ENCODE data around the gene CORO2B. TPM values are rescaled to one million over a fixed set of nuclear protein-coding genes. Genes with fewer than 3 reads are reported as not detected.

Gene CORO2B
- polyA plus RNA-seq, 1 of the 3 experiments (the other 2 are of a cell fraction): 3.6 TPM

DNA sequence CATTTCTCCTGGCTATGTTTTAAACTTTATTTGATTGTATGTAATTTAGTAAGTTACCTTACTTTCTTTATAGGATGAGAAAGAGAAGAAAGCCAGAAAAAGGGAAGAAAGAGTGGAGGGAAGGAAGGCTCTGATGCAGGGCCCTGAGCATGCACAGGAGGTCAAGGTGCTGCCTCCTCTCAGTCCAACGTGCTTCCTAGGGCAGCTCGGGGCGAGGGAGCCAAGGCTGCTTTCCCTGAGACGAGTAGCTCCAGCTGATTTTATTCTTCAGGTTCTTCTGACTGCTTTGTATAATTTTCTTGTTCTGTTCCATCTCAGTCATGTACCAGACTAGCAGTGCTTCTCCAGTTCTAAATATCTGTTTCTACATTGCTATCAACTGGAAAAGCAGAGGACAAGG lies 3.4 kb downstream of the CORO2B start:
- H3K79me2 ChIP-seq (ENCODE audit: insufficient read depth): peaks cover 3% of the 10 kb centered on the region; the same call in 1 of the 2 replicates
- H3K4me1 ChIP-seq (ENCODE audit: control insufficient read depth in 1 of 2, insufficient read depth in 2 of 2, low read depth in 1 of 2, low read length in 1 of 2): peaks cover 9 to 15% of the 10 kb centered on the region in 2 experiments; a peak in 3 of 4 replicates
- no peaks in the 10 kb centered on the region for H4K20me1 ChIP-seq (ENCODE audit: insufficient read depth)
- no peak overlapping the region for H3K9ac ChIP-seq
- no peak for DNase-seq
- ChIA-PET POLR2A (no interaction called here), CTCF (interaction anchor here (0.9 to 9.3 kb wide), 4 partner anchors 28 to 91 kb away, joined by 3 to 83 read pairs (median 3); no protein-coding TSS in a partner anchor)
- H3K4me3 ChIP-seq (ENCODE audit: low read depth in 2 of 2, low read length in 1 of 2): no peak overlapping the region
- WGBS (ENCODE audit: low lambda C conversion rate): 80% methylated on average over 4 of the region's 4 CpGs
- H3K27ac ChIP-seq (ENCODE audit: low read depth in 2 of 2, low read length in 1 of 2): no peak overlapping the region
- no peaks in the 10 kb centered on the region for H3K36me3 ChIP-seq (replicated peaks in 1 of 2; ENCODE audit: control insufficient read depth in 1 of 2, insufficient read depth in 2 of 2, low read length in 1 of 2)
- no peak overlapping the region for H3K4me2 ChIP-seq
- H3K9me2 ChIP-seq: no peaks in the 10 kb centered on the region
- H3K9me3 ChIP-seq: no peaks in the 10 kb centered on the region
- no peak overlapping the region for H2AFZ ChIP-seq (ENCODE audit: low read depth)
- TF ChIP-seq FOSL2 (IDR thresholded peaks at IDR 0.05; ENCODE audit: borderline replicate concordance, low read depth) (no peak), MXI1 (IDR thresholded peaks at IDR 0.05; ENCODE audit: low read depth, low read length) (no peak), MEF2A (IDR thresholded peaks at IDR 0.05; ENCODE audit: borderline replicate concordance, low read depth) (no peak)
- H3K27me3 ChIP-seq (ENCODE audit: insufficient read depth): no peaks in the 10 kb centered on the region
- H3F3A ChIP-seq (replicated peaks; ENCODE audit: insufficient read depth): peaks cover 19% of the 10 kb centered on the region

DNA sequence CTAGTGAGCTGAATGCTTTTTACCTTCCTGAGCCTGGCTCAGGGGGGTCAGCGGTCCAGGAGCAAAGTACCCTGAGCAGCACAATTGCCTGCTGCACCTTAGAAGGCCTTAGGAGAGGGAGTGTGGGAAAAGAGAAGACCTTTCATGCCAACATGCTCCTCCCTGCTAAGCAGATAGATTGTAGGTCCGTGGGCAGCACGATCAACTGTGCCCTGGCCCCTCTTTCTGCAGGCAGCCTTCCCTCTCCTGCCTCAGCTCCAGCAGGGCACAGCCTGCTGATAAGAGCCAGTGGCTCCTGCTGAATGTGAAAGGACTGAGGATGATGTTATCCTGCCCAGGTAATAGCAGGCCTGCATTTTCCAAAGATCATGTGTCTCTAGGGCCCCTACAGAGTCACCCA lies 4.1 kb downstream of the CORO2B start:
- H2AFZ ChIP-seq (ENCODE audit: low read depth): no peak overlapping the region
- DNase-seq: no peak
- CTCF ChIA-PET: interaction anchor here (1.0 to 1.2 kb wide), 2 partner anchors 29 to 68 kb away, joined by 3 read pairs; no protein-coding TSS in a partner anchor
- H4K20me1 ChIP-seq (ENCODE audit: insufficient read depth): no peaks in the 10 kb centered on the region
- peaks cover 19% of the 10 kb centered on the region for H3F3A ChIP-seq (replicated peaks; ENCODE audit: insufficient read depth)
- H3K4me1 ChIP-seq (ENCODE audit: control insufficient read depth in 1 of 2, insufficient read depth in 2 of 2, low read depth in 1 of 2, low read length in 1 of 2): peaks cover 8 to 15% of the 10 kb centered on the region in 2 experiments; a peak in 3 of 4 replicates
- POLR2A ChIA-PET: no interaction called here
- H3K9me3 ChIP-seq: no peaks in the 10 kb centered on the region
- no peaks in the 10 kb centered on the region for H3K27me3 ChIP-seq (ENCODE audit: insufficient read depth)
- no peak overlapping the region for H3K4me2 ChIP-seq
- H3K9ac ChIP-seq: no peak overlapping the region
- H3K9me2 ChIP-seq: no peaks in the 10 kb centered on the region
- 75% methylated on average over 2 of the region's 3 CpGs for WGBS (ENCODE audit: low lambda C conversion rate)
- peaks cover 3% of the 10 kb centered on the region; the same call in 1 of the 2 replicates for H3K79me2 ChIP-seq (ENCODE audit: insufficient read depth)
- no peaks in the 10 kb centered on the region for H3K36me3 ChIP-seq (replicated peaks in 1 of 2; ENCODE audit: control insufficient read depth in 1 of 2, insufficient read depth in 2 of 2, low read length in 1 of 2)
- TF ChIP-seq EZH2phosphoT487 (IDR thresholded peaks at IDR 0.05; ENCODE audit: borderline replicate concordance, low read depth) (no peak), MXI1 (IDR thresholded peaks at IDR 0.05; ENCODE audit: low read depth, low read length) (no peak), ELF1 (IDR thresholded peaks at IDR 0.05) (no peak), TEAD4 (IDR thresholded peaks at IDR 0.05; ENCODE audit: borderline replicate concordance, insufficient read depth) (no peak), TCF12 (IDR thresholded peaks at IDR 0.05) (no peak), NRF1 (IDR thresholded peaks at IDR 0.05; ENCODE audit: low read depth, low read length) (no peak), FOSL2 (IDR thresholded peaks at IDR 0.05; ENCODE audit: borderline replicate concordance, low read depth) (no peak), SMC3 (IDR thresholded peaks at IDR 0.05; ENCODE audit: low read depth, low read length) (no peak)
- TF ChIP-seq, protein P1, sequence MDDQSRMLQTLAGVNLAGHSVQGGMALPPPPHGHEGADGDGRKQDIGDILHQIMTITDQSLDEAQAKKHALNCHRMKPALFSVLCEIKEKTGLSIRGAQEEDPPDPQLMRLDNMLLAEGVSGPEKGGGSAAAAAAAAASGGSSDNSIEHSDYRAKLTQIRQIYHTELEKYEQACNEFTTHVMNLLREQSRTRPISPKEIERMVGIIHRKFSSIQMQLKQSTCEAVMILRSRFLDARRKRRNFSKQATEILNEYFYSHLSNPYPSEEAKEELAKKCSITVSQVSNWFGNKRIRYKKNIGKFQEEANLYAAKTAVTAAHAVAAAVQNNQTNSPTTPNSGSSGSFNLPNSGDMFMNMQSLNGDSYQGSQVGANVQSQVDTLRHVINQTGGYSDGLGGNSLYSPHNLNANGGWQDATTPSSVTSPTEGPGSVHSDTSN (IDR thresholded peaks at IDR 0.05): no peak
- TF ChIP-seq, protein P2, sequence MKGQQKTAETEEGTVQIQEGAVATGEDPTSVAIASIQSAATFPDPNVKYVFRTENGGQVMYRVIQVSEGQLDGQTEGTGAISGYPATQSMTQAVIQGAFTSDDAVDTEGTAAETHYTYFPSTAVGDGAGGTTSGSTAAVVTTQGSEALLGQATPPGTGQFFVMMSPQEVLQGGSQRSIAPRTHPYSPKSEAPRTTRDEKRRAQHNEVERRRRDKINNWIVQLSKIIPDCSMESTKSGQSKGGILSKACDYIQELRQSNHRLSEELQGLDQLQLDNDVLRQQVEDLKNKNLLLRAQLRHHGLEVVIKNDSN (IDR thresholded peaks at IDR 0.05; ENCODE audit: borderline replicate concordance, low read depth): no peak
- no peak overlapping the region for H3K27ac ChIP-seq (ENCODE audit: low read depth in 2 of 2, low read length in 1 of 2)
- no peak overlapping the region for H3K4me3 ChIP-seq (ENCODE audit: low read depth in 2 of 2, low read length in 1 of 2)
